ENCODE results near the gene SOS1.
"Not testable (repeated sequence)": the region's sequence is repeated elsewhere in the genome, so short reads cannot be mapped to it uniquely, and the experiment has no call there.

Gene SOS1

GRCh38 chr2:39120771-39121522 is at the start of gene SOS1:
Gene SOS1, minus strand, starts transcription at chr2:39121051. Its CDS starts 629 bp downstream, at chr2:39120422.
- DNase-seq (ENCODE audit: low spot score), result peak; percentile 97

- DNase-seq (ENCODE audit: low spot score), result no peak
These were observed 43.2 kb upstream of the SOS1 start for GRCh38 chr2:39164089-39164488.

GRCh38 chr2:39160982-39161381 is 40.1 kb upstream of the SOS1 start:
- DNase-seq (ENCODE audit: low spot score), result no peak

- DNase-seq (ENCODE audit: low spot score), result no peak
These were observed 38.4 kb upstream of the SOS1 start for GRCh38 chr2:39159283-39159682.

GRCh38 chr2:39158351-39158750 is 37.5 kb upstream of the SOS1 start:
- no peak for DNase-seq (ENCODE audit: low spot score)

GRCh38 chr2:39156846-39157245 is 36.0 kb upstream of the SOS1 start:
- no peak for DNase-seq (ENCODE audit: low spot score)

GRCh38 chr2:39156107-39156506 is 35.3 kb upstream of the SOS1 start:
- DNase-seq (ENCODE audit: low spot score), result no peak

- not testable (repeated sequence) for DNase-seq (ENCODE audit: low spot score)
These were observed 34.7 kb upstream of the SOS1 start for GRCh38 chr2:39155573-39155972.

GRCh38 chr2:39154944-39155343 is 34.1 kb upstream of the SOS1 start:
- DNase-seq (ENCODE audit: low spot score), result no peak

GRCh38 chr2:39153312-39153711 is 32.5 kb upstream of the SOS1 start:
- DNase-seq (ENCODE audit: low spot score), result no peak

- no peak for DNase-seq (ENCODE audit: low spot score)
These were observed 31.7 kb upstream of the SOS1 start for GRCh38 chr2:39152504-39152903.

GRCh38 chr2:39150890-39151497 is 30.1 kb upstream of the SOS1 start:
- no peak for DNase-seq (ENCODE audit: low spot score)

GRCh38 chr2:39150102-39150562 is 29.3 kb upstream of the SOS1 start:
- no peak for DNase-seq (ENCODE audit: low spot score)

- no peak for DNase-seq (ENCODE audit: low spot score)
These were observed 25.8 kb upstream of the SOS1 start for GRCh38 chr2:39146630-39147029.

GRCh38 chr2:39145906-39146421 is 25.1 kb upstream of the SOS1 start:
- no peak for DNase-seq (ENCODE audit: low spot score)

GRCh38 chr2:39144416-39144815 is 23.6 kb upstream of the SOS1 start:
- no peak for DNase-seq (ENCODE audit: low spot score)

- no peak for DNase-seq (ENCODE audit: low spot score)
These were observed 22.2 kb upstream of the SOS1 start for GRCh38 chr2:39142904-39143605.

GRCh38 chr2:39141334-39142271 is 20.8 kb upstream of the SOS1 start:
- no peak for DNase-seq (ENCODE audit: low spot score)

- not testable (repeated sequence) for DNase-seq (ENCODE audit: low spot score)
These were observed 20.1 kb upstream of the SOS1 start for GRCh38 chr2:39140948-39141333.

- no peak for DNase-seq (ENCODE audit: low spot score)
These were observed 19.5 kb upstream of the SOS1 start for GRCh38 chr2:39140322-39140847.

GRCh38 chr2:39139511-39140237 is 18.8 kb upstream of the SOS1 start:
- DNase-seq (ENCODE audit: low spot score), result no peak

Data from left forelimb (tissue), 1 donor.